Activated naive CD4-positive, alpha-beta T cell treated with anti-CD3 and anti-CD28 coated beads, Interleukin-2, amount 50 U/mL, for 16 hours (primary cell): Measurements from ENCODE around the gene PHLDB2.

Experiments
- DNase-seq: peaks from one replicate; pipeline ENCODE4 v3.0.0-alpha.2; 2020

Gene PHLDB2

DNA sequence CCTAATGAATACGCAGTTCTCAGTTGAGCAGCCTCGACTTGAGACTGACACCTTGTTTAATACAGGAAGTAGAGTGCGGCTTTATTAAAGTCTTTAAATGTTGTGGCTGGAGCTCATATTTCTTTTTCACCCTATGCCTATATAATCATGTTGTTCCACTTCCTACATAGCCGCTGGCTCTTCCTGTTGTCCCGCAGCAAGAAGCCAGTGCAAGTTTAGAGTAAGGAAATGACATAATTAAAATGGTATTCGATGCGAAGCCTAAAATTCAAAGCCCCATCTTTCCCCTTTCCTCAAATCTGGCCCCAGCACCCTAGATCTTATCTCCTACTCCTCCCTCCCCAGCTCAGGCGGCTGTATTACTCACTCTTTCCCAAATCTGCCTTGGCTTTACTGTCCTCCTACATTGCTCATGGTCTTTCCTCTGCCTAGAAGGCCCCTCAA, 7.5 kb upstream of the PHLDB2 start:
- DNase-seq: no peak

DNA sequence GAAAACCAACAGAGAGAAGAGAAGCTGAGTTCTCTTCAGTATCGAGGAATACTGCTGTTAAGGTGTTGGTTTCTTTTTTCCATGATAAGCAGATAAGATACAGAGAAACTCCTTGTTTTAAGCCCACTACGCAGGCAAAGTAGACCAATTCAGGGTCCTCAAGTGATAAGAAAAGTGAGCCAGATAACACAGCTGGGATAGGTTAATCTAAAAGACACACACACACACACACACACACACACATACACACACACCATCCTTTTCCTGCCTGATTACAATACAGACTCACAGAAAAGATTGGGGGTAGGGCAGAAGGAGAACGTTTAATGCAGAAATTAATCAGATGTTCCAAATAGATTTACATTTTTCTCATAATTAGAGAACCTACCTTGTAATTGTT, 6.5 kb upstream of the PHLDB2 start:
- DNase-seq: no peak

DNA sequence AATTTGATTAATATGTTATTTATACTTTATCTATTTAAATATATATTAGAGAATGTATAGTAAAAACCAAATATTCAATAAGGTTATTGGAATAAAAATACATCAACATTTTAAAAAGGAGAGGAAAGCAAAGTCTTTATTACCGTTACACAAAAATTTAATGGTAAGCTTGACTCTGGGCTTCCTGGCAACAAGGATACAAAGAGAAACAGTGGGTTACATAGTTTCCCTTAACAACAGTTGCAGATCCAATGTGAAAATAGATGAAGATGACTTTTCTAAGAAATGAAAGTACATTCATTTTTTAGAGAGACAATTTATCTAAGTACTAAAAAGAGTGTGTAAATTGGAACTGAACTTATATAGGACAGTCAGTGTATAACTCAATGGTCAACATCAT, 6.0 kb upstream of the PHLDB2 start:
- no peak for DNase-seq

DNA sequence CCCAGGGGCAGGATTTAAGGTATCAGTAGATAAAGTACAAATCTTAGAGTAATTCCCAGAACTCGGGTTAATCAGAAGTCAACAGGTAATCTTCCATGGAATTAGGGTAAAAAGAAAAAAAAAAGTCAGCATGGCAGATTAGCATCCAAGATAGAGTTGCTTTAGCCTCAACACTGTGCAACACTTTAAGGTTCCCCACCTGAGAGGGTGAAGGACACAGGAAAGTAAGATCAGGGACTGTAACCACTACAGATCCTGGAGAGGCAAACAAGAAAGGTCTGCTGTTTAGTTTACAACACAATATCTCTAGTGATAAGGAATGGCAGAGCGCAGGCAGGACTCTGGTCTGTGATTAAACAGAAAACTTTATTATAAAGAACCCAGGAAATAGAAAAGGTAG, 4.1 kb upstream of the PHLDB2 start:
- no peak for DNase-seq

DNA sequence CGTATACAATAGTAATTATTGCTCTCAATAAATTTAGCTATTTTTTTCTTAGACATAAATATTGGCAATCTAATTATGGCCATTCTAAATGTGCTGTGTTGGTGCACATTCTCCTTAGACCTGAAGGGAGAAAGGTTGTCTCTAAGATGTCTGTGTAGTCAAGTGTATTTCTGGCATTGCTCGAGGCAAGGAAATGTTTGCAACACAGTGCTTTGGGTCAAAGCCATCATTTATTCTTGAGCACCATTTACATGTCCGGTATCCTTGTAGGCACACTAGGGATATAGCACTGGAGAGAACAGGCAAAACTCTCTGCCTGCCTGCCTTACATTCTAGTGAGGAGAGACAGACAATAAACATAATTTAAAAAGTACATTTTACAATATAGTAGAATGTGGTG, 2.6 kb upstream of the PHLDB2 start:
- DNase-seq: no peak

DNA sequence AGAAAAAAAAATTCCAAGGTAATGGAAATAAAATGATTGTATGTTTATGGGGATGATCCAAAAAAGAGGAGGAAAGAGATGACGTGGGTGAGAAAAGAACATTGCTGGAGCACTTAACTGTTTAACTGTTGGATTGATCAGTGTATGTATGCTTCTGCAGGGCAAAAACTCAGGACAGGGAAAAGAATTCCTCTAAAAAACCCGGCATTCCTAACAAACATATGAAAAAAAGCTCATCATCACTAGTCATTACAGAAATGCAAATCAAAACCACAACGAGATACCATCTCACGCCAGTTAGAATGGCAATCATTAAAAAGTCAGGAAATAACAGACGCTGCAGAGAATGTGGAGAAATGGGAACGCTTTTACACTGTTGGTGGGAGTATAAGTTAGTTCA, 1.6 kb upstream of the PHLDB2 start:
- no peak for DNase-seq

DNA sequence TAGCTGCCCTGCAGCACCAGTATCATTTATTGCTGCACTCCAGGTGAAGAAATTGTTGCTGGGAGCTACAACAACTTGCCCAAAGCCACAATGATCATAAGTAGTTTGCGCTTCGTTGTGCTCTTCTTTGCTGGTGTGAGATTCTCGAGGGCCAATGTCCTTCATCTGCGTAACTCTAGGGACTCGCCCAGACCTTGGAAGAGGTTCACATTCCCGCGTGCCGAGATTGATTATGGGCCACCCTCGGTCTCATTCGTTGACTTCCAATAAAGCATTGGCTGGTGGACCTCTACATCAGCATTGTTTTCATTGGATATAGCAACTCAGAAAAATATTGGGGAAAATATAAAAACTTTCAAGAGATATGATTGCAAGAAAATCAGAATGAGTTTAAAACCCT, 423 bp upstream of the PHLDB2 start:
- DNase-seq: no peak

DNA sequence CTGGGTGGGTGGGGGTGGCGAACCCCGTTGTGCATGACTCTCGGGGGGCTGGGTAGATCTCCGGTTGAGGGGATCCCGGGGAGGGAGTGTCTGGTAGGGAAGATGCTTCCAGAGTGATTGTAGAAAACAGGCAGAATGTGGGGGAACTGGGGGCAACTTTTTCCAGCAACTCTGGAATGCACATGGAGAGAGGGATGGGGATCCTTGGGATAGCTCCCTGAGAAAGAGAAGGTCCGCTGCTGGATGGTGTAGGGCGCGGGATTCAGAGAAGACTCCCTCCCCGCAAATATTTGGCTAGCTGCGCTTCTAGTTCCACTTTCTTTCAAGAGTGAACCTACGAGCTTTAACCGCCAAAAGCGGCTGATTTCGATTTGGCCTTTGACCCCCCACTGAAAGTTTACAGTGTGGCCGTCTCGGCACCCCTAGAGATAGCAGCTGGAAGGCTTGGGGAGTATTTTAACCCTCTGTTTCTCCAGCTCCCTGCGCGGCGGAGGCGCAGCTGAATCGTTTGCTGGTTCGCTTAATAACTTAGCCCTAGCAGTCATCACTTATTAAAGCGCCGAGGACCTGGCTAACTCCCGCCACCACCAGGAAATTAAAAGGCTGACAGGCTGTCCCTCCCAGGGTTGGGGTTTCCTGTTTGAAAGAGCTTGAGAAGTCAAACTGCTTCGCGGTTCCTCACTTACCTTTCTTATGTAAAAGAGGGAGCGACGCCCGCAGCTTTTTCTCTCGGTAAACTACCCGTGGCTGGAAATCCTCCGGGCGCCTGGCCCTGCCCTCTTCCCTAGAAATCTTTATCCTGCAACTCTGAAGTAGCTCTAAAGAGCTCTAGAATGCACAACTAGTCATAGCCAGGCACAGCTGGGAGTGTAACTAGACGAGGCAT, 1.2 kb downstream of the PHLDB2 start:
- DNase-seq: no peak

DNA sequence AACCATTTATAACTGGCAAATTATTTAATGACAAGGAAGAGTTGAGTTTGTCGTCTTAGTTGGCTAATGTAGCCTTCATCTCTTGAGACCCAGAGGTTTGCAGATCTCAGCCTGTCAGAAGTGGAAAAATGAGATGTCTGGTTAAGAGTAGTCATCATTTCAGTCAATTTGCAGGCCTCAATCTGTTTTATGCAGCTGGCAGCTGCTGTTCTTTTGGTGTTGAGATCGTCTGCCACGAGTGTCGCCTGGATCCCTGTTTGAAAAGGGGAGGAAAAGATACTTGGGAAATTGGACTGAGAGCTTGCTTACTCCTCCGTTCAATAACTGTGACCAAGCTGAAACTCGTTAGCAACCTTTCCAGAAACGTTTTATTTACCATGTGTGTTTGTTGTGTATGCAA, 2.3 kb downstream of the PHLDB2 start:
- DNase-seq: no peak

DNA sequence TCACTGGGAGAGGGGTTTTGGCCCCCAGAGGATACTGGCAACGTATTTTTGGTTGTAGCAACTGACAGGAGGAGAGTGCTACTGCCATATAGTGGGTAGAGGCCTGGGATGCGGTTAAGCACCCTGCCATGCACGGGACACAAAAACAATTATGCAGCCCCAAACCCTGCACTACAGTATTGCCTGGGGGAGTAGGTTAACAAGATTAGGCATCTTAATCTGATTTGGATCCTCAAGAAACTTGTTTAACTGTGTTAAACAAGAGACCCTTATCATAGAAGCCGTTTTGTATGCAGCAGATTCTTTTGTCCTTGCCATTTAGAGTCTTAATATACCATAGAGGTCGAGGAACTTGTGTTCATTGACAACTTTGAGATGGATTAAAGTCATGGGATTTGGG, 3.4 kb downstream of the PHLDB2 start:
- no peak for DNase-seq

DNA sequence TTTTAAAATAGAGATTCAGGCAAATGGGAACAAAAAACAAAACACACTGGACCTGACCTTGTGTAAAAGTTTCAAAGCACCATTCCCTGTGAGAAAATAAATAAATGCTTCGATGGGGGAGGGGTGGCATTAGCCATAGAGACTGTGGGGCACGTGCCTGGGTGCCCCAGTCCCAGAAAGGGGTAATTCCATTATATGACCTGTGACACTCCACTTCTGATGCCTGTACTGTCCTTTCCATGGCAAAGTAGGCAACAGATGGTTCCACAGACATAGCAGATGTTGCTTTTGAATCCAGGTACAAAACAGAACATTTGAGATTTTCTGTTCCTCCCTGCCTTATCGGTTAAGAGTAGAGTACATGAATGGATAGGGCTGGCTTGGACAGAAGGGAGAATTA, 3.9 kb downstream of the PHLDB2 start:
- DNase-seq: no peak

DNA sequence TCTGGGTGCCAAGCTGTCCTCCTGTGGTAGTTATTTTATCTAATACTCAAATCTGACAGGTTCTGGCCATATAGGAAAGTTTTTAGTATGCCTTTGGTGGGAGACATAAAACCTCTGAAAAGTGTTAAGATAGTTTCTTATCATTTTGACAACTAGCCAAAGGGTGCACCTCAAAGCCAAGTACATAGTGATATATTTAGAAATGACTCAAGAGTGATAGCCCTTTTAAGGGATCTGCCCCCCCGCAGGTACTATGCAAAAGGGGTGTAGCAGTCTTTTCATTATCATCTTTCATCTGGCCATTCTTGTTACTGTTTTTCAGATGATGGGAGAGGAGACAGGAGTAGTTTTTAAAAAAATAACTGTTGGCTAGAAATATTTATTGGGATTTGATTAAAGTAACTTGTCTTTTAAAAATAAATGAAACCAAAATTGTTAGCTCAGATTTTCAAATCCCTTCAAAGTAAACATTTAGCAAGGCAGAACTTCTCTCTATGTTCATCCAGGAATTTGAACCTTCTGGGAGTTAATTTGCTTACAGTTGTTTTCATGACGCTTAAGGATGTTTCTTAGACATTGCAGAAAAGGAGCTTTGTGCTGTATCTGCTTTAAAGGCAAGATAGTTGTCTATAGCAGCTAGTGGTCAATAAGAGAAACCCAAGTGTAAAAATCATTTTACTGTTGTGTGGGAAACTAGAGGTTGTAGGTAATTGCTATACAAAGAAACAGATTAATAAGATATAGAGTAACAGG, 5.1 kb downstream of the PHLDB2 start:
- no peak for DNase-seq

DNA sequence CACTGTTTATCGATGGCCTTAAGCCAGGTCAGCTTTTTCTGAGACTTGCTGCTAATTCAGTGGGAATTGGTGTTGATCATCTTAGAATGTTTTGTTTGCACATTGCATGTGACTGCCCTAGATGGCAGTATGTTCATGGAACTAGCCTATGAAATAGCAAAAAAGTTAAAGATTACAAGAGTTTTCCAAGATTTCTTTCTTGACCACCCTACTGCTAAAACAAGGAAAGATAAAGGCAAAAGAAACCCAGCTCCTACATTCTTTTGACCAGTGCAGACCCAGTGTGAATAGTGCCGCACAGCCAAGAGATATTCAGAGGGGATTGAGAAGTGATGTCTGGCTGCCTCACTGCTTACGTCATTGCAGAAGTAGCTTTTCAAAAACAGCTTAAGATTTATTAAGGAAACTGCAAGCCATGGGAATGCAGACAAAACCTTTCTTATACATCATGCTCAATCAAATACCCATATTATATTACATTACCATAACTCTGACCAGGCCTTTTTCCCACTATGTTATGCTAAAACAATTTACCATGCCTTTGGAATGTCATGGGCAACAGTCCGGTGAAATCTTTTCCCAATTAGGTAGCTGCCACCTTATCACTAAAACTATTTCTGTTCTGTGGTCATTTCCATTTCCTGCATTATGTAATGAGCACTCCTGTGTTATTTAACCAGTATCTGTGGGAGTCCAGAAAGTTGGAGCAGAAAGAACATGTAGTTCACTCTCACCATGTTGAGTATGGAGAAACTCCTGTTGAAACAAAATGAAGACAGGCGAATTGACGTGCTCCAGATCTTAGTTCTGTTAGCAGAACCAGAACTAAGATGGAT, 6.0 kb downstream of the PHLDB2 start:
- DNase-seq: no peak

DNA sequence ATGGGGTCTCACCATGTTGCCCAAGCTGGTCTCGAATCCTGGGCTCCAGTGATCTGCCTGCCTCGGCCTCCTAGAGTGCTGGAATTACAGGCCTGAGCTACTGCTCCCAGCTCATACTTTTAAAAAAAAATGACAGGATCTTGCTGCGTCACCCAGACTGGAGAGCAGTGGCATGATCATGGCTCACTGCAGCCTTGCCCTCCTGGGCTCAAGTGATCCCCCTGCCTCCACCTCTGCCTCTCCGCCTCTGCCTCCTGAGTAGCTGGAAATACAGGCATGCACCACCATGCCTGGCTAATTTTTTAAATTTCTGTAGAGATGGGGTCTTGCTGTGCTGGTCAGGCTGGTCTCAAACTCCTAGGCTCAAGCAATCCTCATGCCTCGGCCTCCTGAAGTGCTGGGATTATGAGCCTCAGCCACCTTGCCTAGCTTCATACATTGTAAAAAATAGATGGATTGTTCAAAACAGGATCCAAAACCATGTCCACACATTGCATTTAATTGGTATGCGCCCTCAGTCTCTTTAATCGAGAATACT, 8.9 kb downstream of the PHLDB2 start:
- no peak for DNase-seq

DNA sequence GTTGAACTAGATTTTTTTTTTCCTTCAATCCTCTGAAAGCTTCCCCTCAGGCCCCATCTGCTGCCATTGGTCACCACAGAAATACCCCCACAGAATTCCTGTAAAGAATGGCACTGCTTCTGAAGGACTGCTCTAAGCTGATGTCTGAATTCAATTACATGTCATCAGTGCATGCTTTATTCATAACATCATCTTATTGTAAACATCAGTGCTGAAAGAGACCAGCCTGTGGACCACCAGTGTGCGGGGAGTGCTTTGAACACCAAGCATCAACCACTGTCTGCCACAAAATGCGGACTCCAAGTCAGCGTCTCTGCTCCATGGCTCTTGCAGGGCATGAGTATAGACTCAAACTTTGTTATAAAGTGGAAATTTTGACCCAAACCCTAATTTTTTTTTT, 11.6 kb downstream of the PHLDB2 start:
- no peak for DNase-seq

DNA sequence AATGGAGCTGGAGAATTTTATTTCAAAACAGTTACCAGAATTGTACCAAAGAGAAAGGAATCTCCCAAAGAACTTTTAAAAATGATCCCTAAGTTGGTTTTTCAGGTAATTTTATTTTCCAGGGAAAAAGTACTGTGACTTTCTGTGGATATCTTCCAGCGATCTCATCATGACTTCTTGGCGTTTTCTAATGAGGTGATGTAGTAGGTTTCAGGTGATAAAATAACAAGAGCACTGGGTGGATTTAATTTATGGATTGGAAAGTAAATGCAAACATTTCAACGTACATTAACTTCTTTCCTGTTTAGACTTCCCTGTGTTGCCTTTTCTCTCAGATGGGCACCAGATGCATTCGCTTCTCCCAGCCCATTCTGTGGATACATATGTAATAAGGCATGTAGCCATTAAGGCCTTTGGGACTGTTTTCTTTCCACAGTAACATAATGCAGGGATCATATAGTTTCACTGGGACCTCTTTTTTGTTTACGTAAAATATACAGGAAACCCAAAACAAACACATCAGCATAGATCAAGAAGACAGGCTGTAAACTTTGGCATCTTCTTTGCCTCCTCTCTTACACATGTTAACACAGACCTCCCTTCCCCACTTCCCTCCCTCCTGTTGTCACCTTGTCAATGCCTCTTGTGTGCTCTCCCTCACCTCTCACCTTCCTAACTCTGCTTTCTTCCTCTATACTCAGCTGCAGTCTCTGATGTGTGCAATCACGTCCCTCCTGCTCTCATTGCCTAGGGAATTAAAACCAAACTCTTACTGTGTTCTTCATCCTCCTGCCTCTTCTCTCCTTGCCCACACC, 13.0 kb downstream of the PHLDB2 start:
- no peak for DNase-seq

DNA sequence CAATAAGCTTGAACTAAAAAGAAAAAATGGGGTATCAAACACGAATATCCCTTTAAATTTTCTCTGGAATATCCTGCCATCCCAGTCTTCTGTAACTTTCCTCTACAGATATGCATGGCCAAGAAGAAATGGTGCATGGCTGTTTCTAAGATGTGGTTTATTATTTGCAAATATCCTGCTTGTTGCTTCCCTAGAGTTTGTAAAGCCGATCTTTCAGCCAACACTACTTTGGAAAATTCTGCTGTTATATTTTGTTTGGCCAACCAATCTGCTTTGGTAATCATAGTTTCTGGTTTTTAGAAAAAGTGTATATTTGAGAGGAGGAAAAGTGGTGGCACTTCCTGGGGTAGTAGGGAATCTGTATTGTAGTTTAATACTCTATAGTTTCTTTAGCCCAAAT, 13.9 kb downstream of the PHLDB2 start:
- DNase-seq: no peak

DNA sequence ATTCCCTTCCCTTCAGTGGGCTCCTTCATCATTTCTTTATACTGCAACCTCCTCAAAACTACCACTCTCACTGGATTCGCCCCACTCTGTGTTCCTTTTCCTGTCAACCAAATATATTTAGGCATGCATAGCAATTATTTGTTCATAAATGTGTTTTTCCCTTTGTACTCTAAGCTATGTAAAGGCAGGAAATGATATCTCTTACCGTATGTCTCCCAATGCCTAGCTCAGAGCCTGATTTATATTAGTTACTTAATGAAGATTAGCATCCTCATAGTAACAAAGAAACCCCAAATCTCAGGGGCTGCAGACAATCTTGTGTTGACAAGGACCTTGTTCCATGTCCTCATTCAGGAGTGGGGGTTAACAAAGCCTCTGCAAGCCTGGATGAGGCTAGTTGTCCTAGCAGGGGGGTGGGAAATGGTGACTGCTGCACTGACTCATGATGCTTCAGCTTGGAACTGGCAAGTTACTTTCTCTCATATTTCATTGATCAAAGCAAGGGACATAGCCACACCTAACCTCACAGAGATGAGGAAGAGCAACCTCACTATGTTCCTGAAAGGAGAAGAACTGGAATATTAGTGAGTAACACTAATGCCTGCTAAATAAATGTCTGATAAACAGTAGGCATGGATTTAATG, 15.2 kb downstream of the PHLDB2 start:
- DNase-seq: no peak

DNA sequence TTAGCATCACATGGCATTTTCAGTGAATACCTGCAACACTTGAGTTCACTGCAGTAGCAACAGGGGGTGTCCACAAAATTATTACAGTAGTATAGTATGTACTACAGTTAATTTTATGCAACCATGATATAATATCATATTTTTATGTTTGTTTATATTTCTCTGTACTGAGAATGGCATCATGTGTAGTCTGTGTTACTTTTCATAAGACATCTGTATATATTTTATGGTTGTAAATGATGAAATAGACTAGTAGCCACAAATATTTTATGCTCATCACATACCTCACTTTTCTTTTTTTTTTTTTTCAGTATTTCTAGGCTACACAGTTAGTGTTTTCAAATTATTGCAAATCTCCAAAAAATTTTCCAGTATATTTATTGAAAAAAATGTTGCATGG, 22.4 kb downstream of the PHLDB2 start:
- no peak for DNase-seq

DNA sequence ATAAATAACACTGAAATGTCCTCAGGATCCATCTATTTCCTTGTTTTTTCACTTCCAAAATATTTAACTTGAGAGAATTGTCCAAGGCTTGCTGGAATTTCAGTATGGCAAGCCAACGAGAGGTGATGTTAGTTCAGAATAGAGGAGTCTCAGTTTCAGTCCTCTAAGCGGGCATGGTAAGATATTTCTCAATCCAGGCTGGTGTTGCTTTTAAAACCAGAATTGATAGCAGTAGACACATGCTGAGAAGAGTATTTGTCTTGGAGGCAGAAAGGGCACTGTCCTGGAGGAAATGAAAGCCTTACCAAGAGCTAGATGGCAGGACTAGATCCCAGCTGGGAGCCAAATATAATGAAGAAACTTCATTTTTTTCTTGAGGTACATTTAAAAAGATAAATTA, 23.1 kb downstream of the PHLDB2 start:
- no peak for DNase-seq

DNA sequence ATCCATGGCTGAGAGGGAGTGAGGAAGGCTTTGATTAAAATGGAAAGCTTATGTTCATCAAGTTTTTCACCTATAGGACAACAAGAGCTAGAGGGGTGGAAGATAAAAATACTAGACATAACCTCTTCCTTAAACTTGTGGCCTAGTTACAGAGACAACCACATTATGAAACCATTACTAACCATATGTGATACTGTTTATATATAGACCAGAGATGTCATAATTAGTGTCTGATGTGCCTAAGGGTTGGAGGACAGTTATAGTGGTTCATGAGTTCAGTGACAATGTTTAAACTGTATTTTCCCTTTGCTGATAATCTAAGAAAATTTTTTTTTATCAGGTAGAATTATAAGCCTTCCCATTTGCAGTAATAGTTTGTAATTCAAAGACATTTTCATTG, 23.7 kb downstream of the PHLDB2 start:
- DNase-seq: no peak
